ENCODE data around the gene PLEKHA6.

Gene PLEKHA6

GRCh38 chr1:204382714-204383083 lies 23.0 kb upstream of the PLEKHA6 start:
- DNase-seq: no peak

- DNase-seq: no peak
These were observed 20.6 kb upstream of the PLEKHA6 start for GRCh38 chr1:204380293-204380831.

GRCh38 chr1:204377800-204378668 lies 18.3 kb upstream of the PLEKHA6 start:
- peak; percentile 74 for DNase-seq

- no peak for DNase-seq
These were observed 17.4 kb upstream of the PLEKHA6 start for GRCh38 chr1:204376919-204377799.

GRCh38 chr1:204376465-204376864 lies 16.7 kb upstream of the PLEKHA6 start:
- no peak for DNase-seq

- no peak for DNase-seq
These were observed 14.2 kb upstream of the PLEKHA6 start for GRCh38 chr1:204373911-204374310.

GRCh38 chr1:204370176-204370575 lies 10.4 kb upstream of the PLEKHA6 start:
- no peak for DNase-seq

- DNase-seq: no peak
These were observed 9.4 kb upstream of the PLEKHA6 start for GRCh38 chr1:204368996-204369726.

- no peak for DNase-seq
These were observed 8.2 kb upstream of the PLEKHA6 start for GRCh38 chr1:204367956-204368355.

GRCh38 chr1:204367193-204367858 lies 7.6 kb upstream of the PLEKHA6 start:
- DNase-seq: no peak

GRCh38 chr1:204366759-204367158 lies 7.0 kb upstream of the PLEKHA6 start:
- DNase-seq: no peak

- peak; percentile 58 for DNase-seq
These were observed 3.8 kb upstream of the PLEKHA6 start for GRCh38 chr1:204363335-204364114.

GRCh38 chr1:204362984-204363334 lies 3.2 kb upstream of the PLEKHA6 start:
- no peak for DNase-seq

GRCh38 chr1:204361781-204362180 lies 2.1 kb upstream of the PLEKHA6 start:
- DNase-seq: no peak

GRCh38 chr1:204361341-204361771 lies 1.6 kb upstream of the PLEKHA6 start:
- no peak for DNase-seq

GRCh38 chr1:204360314-204360713 lies 585 bp upstream of the PLEKHA6 start:
- no peak for DNase-seq

GRCh38 chr1:204359131-204359473 lies 627 bp downstream of the PLEKHA6 start:
- DNase-seq: no peak

GRCh38 chr1:204358605-204359004 lies 1.1 kb downstream of the PLEKHA6 start:
- DNase-seq: no peak

GRCh38 chr1:204357551-204358490 lies 1.9 kb downstream of the PLEKHA6 start:
- DNase-seq: no peak

- no peak for DNase-seq
These were observed 2.7 kb downstream of the PLEKHA6 start for GRCh38 chr1:204356997-204357396.

- DNase-seq: no peak
These were observed 3.8 kb downstream of the PLEKHA6 start for GRCh38 chr1:204355913-204356312.
